GM23338 (cell line): ENCODE results near the gene DNAJB6. TPM values are rescaled to one million over a fixed set of nuclear protein-coding genes. Genes with fewer than 3 reads are reported as not detected.

Experiments
- ATAC-seq: fragments of 200-7000 bp; cut with Tn5 transposase; 3 replicates; pipeline ENCODE4 v1.9.1; 2020
- DNase-seq: peaks from one replicate; pipeline ENCODE4 v3.0.0-alpha.2; 2015; ENCODE audit warnings: low spot score
- H2AFZ ChIP-seq: fragments of 200-600 bp; sonication (generic); 2 replicates; pipeline ENCODE4 v1.8.0; 2016; ENCODE audit warnings: antibody characterized with exemption, mild to moderate bottlenecking, moderate library complexity
- H3F3A ChIP-seq: fragments of 200-600 bp; sonication (generic); replicated peaks from 2 replicates; pipeline ENCODE4 v1.8.0; 2017; ENCODE audit warnings: antibody characterized with exemption, mixed run types, low read depth
- H3K27ac ChIP-seq: fragments of 200-600 bp; sonication (generic); 2 replicates; pipeline ENCODE4 v1.6.1; 2016; ENCODE audit warnings: low read depth
- H3K27me3 ChIP-seq: fragments of 200-600 bp; sonication (generic); 2 replicates; pipeline ENCODE4 v1.8.0; 2016; ENCODE audit warnings: mild to moderate bottlenecking, mixed run types, moderate library complexity; ENCODE audit not compliant: insufficient read depth
- H3K36me3 ChIP-seq: fragments of 200-600 bp; sonication (generic); 2 replicates; pipeline ENCODE4 v1.8.0; 2016; ENCODE audit warnings: mild to moderate bottlenecking; ENCODE audit not compliant: insufficient read depth
- H3K4me1 ChIP-seq: fragments of 200-600 bp; sonication (generic); 2 replicates; pipeline ENCODE4 v1.8.0; 2016; ENCODE audit warnings: mild to moderate bottlenecking, moderate library complexity; ENCODE audit not compliant: insufficient read depth
- H3K4me2 ChIP-seq: fragments of 200-600 bp; sonication (generic); 2 replicates; pipeline ENCODE4 v1.7.1; 2017; ENCODE audit warnings: mixed run types
- H3K4me3 ChIP-seq: fragments of 200-600 bp; sonication (generic); 2 replicates; pipeline ENCODE4 v1.6.1; 2016; ENCODE audit warnings: mixed run types
- H3K79me2 ChIP-seq: fragments of 200-600 bp; sonication (generic); replicated peaks from 2 replicates; pipeline ENCODE4 v1.8.0; 2017; ENCODE audit warnings: mild to moderate bottlenecking; ENCODE audit not compliant: insufficient read depth
- H3K9me2 ChIP-seq: fragments of 200-600 bp; sonication (generic); 2 replicates; pipeline ENCODE4 v1.8.0; 2017; ENCODE audit not compliant: insufficient read depth
- H4K20me1 ChIP-seq: fragments of 200-600 bp; sonication (generic); replicated peaks from 2 replicates; pipeline ENCODE4 v1.8.0; 2017; ENCODE audit warnings: mild to moderate bottlenecking; ENCODE audit not compliant: insufficient read depth
- H3K27ac Mint-ChIP-seq: 2 replicates; pipeline ENCODE4 v1.8.0; 2020; ENCODE audit warnings: inconsistent platforms, mild to moderate bottlenecking, moderate library complexity, mixed read lengths
- H3K27me3 Mint-ChIP-seq: 3 replicates; pipeline ENCODE4 v1.8.0; 2022; ENCODE audit warnings: low read depth, mild to moderate bottlenecking, moderate library complexity, mixed read lengths, inconsistent platforms; ENCODE audit not compliant: insufficient read depth, poor library complexity
- H3K36me3 Mint-ChIP-seq: 3 replicates; pipeline ENCODE4 v1.8.0; 2021; ENCODE audit warnings: low read depth, mild to moderate bottlenecking, inconsistent platforms, moderate library complexity, mixed read lengths
- H3K4me1 Mint-ChIP-seq: 3 replicates; pipeline ENCODE4 v1.8.0; 2020; ENCODE audit warnings: mild to moderate bottlenecking, inconsistent platforms, mixed read lengths
- H3K4me3 Mint-ChIP-seq: 3 replicates; pipeline ENCODE4 v1.8.0; 2021; ENCODE audit warnings: moderate library complexity, mild to moderate bottlenecking, inconsistent platforms, mixed read lengths
- H3K9me3 Mint-ChIP-seq: 3 replicates; pipeline ENCODE4 v1.8.0; 2020; ENCODE audit warnings: moderate library complexity, mild to moderate bottlenecking, inconsistent platforms, mixed read lengths
- CREB1 ChIP-seq: fragments of 250-450 bp; sonication (Bioruptor Pico); IDR thresholded peaks from 2 replicates; pipeline ENCODE4 v1.5.0; 2020; ENCODE audit warnings: low read depth, mild to moderate bottlenecking, moderate library complexity
- ETS1 ChIP-seq: IDR thresholded peaks from 2 replicates; pipeline ENCODE4 v1.6.1; 2016; ENCODE audit warnings: antibody characterized with exemption
- EZH2phosphoT487 ChIP-seq: fragments of 200-600 bp; sonication (generic); IDR thresholded peaks from one replicate; pipeline ENCODE4 v1.8.1; 2018; ENCODE audit warnings: antibody characterized with exemption; ENCODE audit not compliant: unreplicated experiment
- JUNB ChIP-seq: IDR thresholded peaks from one replicate; pipeline ENCODE4 v1.6.1; 2016; ENCODE audit warnings: antibody characterized with exemption; ENCODE audit not compliant: unreplicated experiment
- NANOG ChIP-seq: IDR thresholded peaks from 2 replicates; pipeline ENCODE4 v1.6.1; 2016; ENCODE audit warnings: antibody characterized with exemption, borderline replicate concordance
- POLR2AphosphoS5 ChIP-seq: IDR thresholded peaks from 2 replicates; pipeline ENCODE4 v1.6.1; 2016; ENCODE audit warnings: antibody characterized with exemption, low read depth
- REST ChIP-seq: IDR thresholded peaks from one replicate; pipeline ENCODE4 v1.6.1; 2018; ENCODE audit warnings: antibody characterized with exemption; ENCODE audit not compliant: unreplicated experiment
- STAT1 ChIP-seq: IDR thresholded peaks from one replicate; pipeline ENCODE4 v1.6.1; 2016; ENCODE audit warnings: antibody characterized with exemption; ENCODE audit not compliant: unreplicated experiment
- ZNF331 ChIP-seq: fragments of 250-450 bp; sonication (Bioruptor Pico); IDR thresholded peaks from 2 replicates; pipeline ENCODE4 v1.5.0; 2020; ENCODE audit warnings: low read depth, mild to moderate bottlenecking, moderate library complexity
- polyA plus RNA-seq: library from polyadenylated mRNA; unstranded; fragments of >200 nt; fragmentation: Nextera tagmentation; extraction: Ambion mirVana; gene quantifications from 2 replicates; pipeline ENCODE4 v1.2.1, GENCODE V29; 2016
- total RNA-seq: library from RNA; depleted of rRNA; stranded (reverse); fragments of >200 nt; shearing (Covaris generic); gene quantifications from 2 replicates; pipeline ENCODE4 v1.2.3, GENCODE V29; 2014
- TF ChIP-seq, protein P1 (sequence below), 2 experiments: fragments of 200-600 bp in 1 of 2; sonication (generic) in 1 of 2; conservative IDR thresholded peaks; 2 replicates each; pipeline versions ENCODE4 v1.5.1 to v1.6.1; 2016 to 2017; ENCODE audit warnings: antibody characterized with exemption in 2 of 2, low read depth in 2 of 2, mild to moderate bottlenecking in 2 of 2, moderate library complexity in 1 of 2

DNAJB6 gene
- total and polyA plus RNA-seq, 2 experiments from 2014 or later = 308 to 322 TPM

DNA sequence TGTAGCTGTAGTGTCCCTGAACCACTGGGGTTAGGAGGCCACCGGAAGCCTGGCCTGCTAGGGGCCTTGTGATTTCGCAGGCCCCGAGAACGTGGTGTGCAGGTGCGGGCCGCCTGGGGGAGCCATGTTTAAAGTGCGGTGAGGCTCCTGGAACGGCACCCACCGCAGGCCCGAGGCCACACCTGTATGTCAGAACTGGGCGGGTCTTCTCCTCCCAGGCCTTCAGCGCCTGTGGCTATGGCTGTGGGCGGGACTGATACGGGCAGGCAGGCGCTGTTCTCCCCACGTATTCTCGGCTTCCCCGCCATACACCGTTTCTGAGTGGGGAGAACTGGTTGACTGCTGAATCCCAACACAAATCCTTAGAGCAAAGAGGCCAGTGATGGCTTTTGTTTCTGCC lies 74.8 kb downstream of the DNAJB6 start:
- Histone ChIP-seq H2AFZ (no peak overlapping the region), H3K9me2 (no peaks in the 10 kb centered on the region), H3K4me2 (no peak overlapping the region), H3F3A (peaks cover 45% of the 10 kb centered on the region), H3K4me1 (peaks cover 20% of the 10 kb centered on the region), H3K27me3 (no peaks in the 10 kb centered on the region), H3K27ac (peak overlapping the region; percentile 68), H3K79me2 (peaks cover 56% of the 10 kb centered on the region), H3K36me3 (peaks cover 9% of the 10 kb centered on the region), H4K20me1 (peaks cover 26% of the 10 kb centered on the region), H3K4me3 (no peak overlapping the region)
- no peak overlapping the region; the same call in 2 of the 3 replicates for H3K4me3 Mint-ChIP-seq
- H3K4me1 Mint-ChIP-seq = peaks cover 47% of the 10 kb centered on the region
- H3K9me3 Mint-ChIP-seq = peaks cover 3% of the 10 kb centered on the region; the same call in 1 of the 3 replicates
- H3K36me3 Mint-ChIP-seq = peaks cover 61% of the 10 kb centered on the region
- peak; percentile 65 for ATAC-seq
- DNase-seq = peak; percentile 85
- TF ChIP-seq JUNB (no peak), EZH2phosphoT487 (no peak)
- TF ChIP-seq, protein P1, sequence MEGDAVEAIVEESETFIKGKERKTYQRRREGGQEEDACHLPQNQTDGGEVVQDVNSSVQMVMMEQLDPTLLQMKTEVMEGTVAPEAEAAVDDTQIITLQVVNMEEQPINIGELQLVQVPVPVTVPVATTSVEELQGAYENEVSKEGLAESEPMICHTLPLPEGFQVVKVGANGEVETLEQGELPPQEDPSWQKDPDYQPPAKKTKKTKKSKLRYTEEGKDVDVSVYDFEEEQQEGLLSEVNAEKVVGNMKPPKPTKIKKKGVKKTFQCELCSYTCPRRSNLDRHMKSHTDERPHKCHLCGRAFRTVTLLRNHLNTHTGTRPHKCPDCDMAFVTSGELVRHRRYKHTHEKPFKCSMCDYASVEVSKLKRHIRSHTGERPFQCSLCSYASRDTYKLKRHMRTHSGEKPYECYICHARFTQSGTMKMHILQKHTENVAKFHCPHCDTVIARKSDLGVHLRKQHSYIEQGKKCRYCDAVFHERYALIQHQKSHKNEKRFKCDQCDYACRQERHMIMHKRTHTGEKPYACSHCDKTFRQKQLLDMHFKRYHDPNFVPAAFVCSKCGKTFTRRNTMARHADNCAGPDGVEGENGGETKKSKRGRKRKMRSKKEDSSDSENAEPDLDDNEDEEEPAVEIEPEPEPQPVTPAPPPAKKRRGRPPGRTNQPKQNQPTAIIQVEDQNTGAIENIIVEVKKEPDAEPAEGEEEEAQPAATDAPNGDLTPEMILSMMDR (conservative IDR thresholded peaks at IDR 0.05; ENCODE audit: low read depth in 2 of 2) = peak; percentile 27 to 49
- peaks cover 36% of the 10 kb centered on the region for H3K27me3 Mint-ChIP-seq
- no peak overlapping the region for H3K27ac Mint-ChIP-seq

GRCh38 chr7:157412021-157412443 lies 75.2 kb downstream of the DNAJB6 start:
- peaks cover 46% of the 10 kb centered on the region for H3F3A ChIP-seq
- peaks cover 20% of the 10 kb centered on the region for H3K4me1 ChIP-seq
- H4K20me1 ChIP-seq = peaks cover 30% of the 10 kb centered on the region
- peaks cover 14% of the 10 kb centered on the region for H3K36me3 ChIP-seq
- H3K36me3 Mint-ChIP-seq = peaks cover 65% of the 10 kb centered on the region
- H2AFZ ChIP-seq = no peak overlapping the region
- H3K9me3 Mint-ChIP-seq = peaks cover 3% of the 10 kb centered on the region; the same call in 1 of the 3 replicates
- DNase-seq = no peak
- H3K4me2 ChIP-seq = no peak overlapping the region
- no peak for ATAC-seq
- no peak overlapping the region; the same call in 2 of the 3 replicates for H3K4me3 Mint-ChIP-seq
- H3K27ac ChIP-seq = peak overlapping the region; percentile 68
- no peak overlapping the region for H3K4me3 ChIP-seq
- no peaks in the 10 kb centered on the region for H3K9me2 ChIP-seq
- H3K27me3 ChIP-seq = no peaks in the 10 kb centered on the region
- H3K27me3 Mint-ChIP-seq = peaks cover 36% of the 10 kb centered on the region
- H3K27ac Mint-ChIP-seq = no peak overlapping the region
- peaks cover 56% of the 10 kb centered on the region for H3K79me2 ChIP-seq
- peaks cover 47% of the 10 kb centered on the region for H3K4me1 Mint-ChIP-seq
- TF ChIP-seq JUNB (no peak), CREB1 (CRISPR knock-in tag) (no peak), REST (no peak), POLR2AphosphoS5 (no peak), NANOG (no peak), ZNF331 (no peak), STAT1 (no peak), ETS1 (no peak)
- TF ChIP-seq, protein P1 (conservative IDR thresholded peaks at IDR 0.05; ENCODE audit: low read depth in 2 of 2) = no peak
